Caco-2 (cell line): ENCODE data around the gene CLEC16A. TPM values are rescaled to one million over a fixed set of nuclear protein-coding genes. Genes with fewer than 3 reads are reported as not detected.

Experiments
- BruUV-seq: library from RNA; stranded (reverse); fragments of 400-500 nt; replicated peaks from 2 replicates; lab custom pipeline; 2021; lab: Mats Ljungman, UMichigan
- CTCF ChIA-PET: fragments of 300-600 bp; sonication (Branson Sonifier 250); formaldehyde crosslinking; loops from one replicate; lab custom pipeline; 2022; ENCODE audit warnings: antibody characterized with exemption; lab: Charles Lee
- POLR2A ChIA-PET: fragments of 300-600 bp; sonication (Branson Sonifier 250); formaldehyde crosslinking; loops from one replicate; lab custom pipeline; 2022; ENCODE audit warnings: antibody characterized with exemption; lab: Charles Lee
- DNase-seq, 2 experiments: peaks; one replicate each; pipeline versions ENCODE4 v3.0.0 to v3.0.0-alpha.2; 2020 to 2022
- H3K27me3 ChIP-seq: replicated peaks from 2 replicates; pipeline ENCODE4 v1.6.0; 2011; ENCODE audit warnings: low read length; ENCODE audit not compliant: control insufficient read depth, insufficient read depth
- H3K36me3 ChIP-seq: 2 replicates; pipeline ENCODE4 v1.5.1; 2011; ENCODE audit warnings: low read length; ENCODE audit not compliant: control insufficient read depth, insufficient read depth
- H3K4me1 ChIP-seq: fragments of 250-450 bp; sonication (Bioruptor Pico); 2 replicates; pipeline ENCODE4 v1.5.1; 2020; ENCODE audit warnings: mild to moderate bottlenecking
- H3K4me3 ChIP-seq: 2 replicates; pipeline ENCODE4 v1.5.1; 2011; ENCODE audit warnings: low read depth, mild to moderate bottlenecking, control low read depth, low read length
- H3K9me3 ChIP-seq: fragments of 250-450 bp; sonication (Bioruptor Pico); 2 replicates; pipeline ENCODE4 v1.5.1; 2020; ENCODE audit warnings: mild to moderate bottlenecking, moderate library complexity
- H3K27ac Mint-ChIP-seq: one replicate; pipeline ENCODE4 v1.8.0; 2022; ENCODE audit warnings: mixed read lengths; ENCODE audit not compliant: unreplicated experiment
- H3K27me3 Mint-ChIP-seq: one replicate; pipeline ENCODE4 v1.8.0; 2022; ENCODE audit warnings: mixed read lengths; ENCODE audit not compliant: insufficient read depth, unreplicated experiment
- H3K36me3 Mint-ChIP-seq: one replicate; pipeline ENCODE4 v1.8.0; 2022; ENCODE audit warnings: mild to moderate bottlenecking, mixed read lengths; ENCODE audit not compliant: insufficient read depth, unreplicated experiment
- H3K4me1 Mint-ChIP-seq: one replicate; pipeline ENCODE4 v1.8.0; 2022; ENCODE audit warnings: low read depth, mixed read lengths; ENCODE audit not compliant: unreplicated experiment
- H3K4me3 Mint-ChIP-seq: one replicate; pipeline ENCODE4 v1.8.0; 2022; ENCODE audit warnings: mild to moderate bottlenecking, moderate library complexity, mixed read lengths; ENCODE audit not compliant: unreplicated experiment
- H3K9me3 Mint-ChIP-seq: one replicate; pipeline ENCODE4 v1.8.0; 2022; ENCODE audit warnings: mixed read lengths; ENCODE audit not compliant: unreplicated experiment
- intact Hi-C: fragments of 100-400 bp; cut with micrococcal nuclease; formaldehyde crosslinking; loops from one replicate; pipeline ENCODE4 v1.10.0; 2022; ENCODE audit not compliant: unreplicated experiment
- total RNA-seq: library from RNA; stranded (reverse); gene quantifications from 2 replicates; pipeline ENCODE4 v1.2.3, GENCODE V29; 2022
- TF ChIP-seq, protein P1 (sequence below), 2 experiments: fragments of 200-600 bp in 1 of 2; IDR thresholded peaks; 1 replicate in 1 of 2; 2 replicates in 1 of 2; pipeline versions ENCODE4 v1.5.1 to v1.8.0; 2011 to 2022; ENCODE audit warnings: antibody characterized with exemption in 1 of 2, control low read depth in 1 of 2, inconsistent platforms in 1 of 2, low read depth in 1 of 2, low read length in 1 of 2, mild to moderate bottlenecking in 1 of 2, moderate library complexity in 1 of 2; ENCODE audit not compliant: insufficient read depth in 1 of 2, severe bottlenecking in 1 of 2, unreplicated experiment in 1 of 2

Gene CLEC16A
- total RNA-seq, 1 experiment from 2014 or later = 27.0 TPM

DNA sequence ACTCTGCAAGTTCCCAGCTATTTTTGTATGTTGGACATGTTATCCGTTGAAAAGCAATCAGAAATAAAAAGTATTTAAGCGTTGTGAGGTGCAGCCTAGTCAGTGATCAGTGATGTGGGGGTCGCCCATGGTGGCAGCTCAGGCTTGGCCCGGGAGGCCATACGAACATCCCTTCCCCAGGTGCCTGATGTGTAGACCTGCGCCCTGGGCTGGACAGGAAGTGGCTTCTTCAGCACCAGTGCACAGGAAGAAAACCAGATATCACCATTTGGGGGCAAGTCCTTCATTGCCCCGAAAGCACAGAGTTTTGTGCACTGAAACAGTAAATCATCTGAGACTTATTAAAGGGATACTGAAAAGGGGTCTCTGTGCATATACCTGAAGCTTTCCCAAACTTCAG lies 212.8 kb downstream of the CLEC16A start:
- Mint-ChIP-seq H3K36me3 (no peaks in the 10 kb centered on the region), H3K9me3 (no peaks in the 10 kb centered on the region), H3K27ac (no peak overlapping the region), H3K27me3 (no peaks in the 10 kb centered on the region), H3K4me3 (no peak overlapping the region), H3K4me1 (no peaks in the 10 kb centered on the region)
- TF ChIP-seq, protein P1, sequence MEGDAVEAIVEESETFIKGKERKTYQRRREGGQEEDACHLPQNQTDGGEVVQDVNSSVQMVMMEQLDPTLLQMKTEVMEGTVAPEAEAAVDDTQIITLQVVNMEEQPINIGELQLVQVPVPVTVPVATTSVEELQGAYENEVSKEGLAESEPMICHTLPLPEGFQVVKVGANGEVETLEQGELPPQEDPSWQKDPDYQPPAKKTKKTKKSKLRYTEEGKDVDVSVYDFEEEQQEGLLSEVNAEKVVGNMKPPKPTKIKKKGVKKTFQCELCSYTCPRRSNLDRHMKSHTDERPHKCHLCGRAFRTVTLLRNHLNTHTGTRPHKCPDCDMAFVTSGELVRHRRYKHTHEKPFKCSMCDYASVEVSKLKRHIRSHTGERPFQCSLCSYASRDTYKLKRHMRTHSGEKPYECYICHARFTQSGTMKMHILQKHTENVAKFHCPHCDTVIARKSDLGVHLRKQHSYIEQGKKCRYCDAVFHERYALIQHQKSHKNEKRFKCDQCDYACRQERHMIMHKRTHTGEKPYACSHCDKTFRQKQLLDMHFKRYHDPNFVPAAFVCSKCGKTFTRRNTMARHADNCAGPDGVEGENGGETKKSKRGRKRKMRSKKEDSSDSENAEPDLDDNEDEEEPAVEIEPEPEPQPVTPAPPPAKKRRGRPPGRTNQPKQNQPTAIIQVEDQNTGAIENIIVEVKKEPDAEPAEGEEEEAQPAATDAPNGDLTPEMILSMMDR (IDR thresholded peaks at IDR 0.05; ENCODE audit: insufficient read depth in 1 of 2, low read depth in 1 of 2, low read length in 1 of 2, severe bottlenecking in 1 of 2, unreplicated experiment in 1 of 2) = no peak
- H3K36me3 ChIP-seq = no peaks in the 10 kb centered on the region
- BruUV-seq = no TSS peak
- intact Hi-C loops = no loop called here
- H3K27me3 ChIP-seq = no peaks in the 10 kb centered on the region
- CTCF ChIA-PET = no interaction called here
- H3K4me3 ChIP-seq = no peak overlapping the region
- no peaks in the 10 kb centered on the region for H3K4me1 ChIP-seq
- POLR2A ChIA-PET = no interaction called here
- DNase-seq = no peak
- H3K9me3 ChIP-seq = no peaks in the 10 kb centered on the region

DNA sequence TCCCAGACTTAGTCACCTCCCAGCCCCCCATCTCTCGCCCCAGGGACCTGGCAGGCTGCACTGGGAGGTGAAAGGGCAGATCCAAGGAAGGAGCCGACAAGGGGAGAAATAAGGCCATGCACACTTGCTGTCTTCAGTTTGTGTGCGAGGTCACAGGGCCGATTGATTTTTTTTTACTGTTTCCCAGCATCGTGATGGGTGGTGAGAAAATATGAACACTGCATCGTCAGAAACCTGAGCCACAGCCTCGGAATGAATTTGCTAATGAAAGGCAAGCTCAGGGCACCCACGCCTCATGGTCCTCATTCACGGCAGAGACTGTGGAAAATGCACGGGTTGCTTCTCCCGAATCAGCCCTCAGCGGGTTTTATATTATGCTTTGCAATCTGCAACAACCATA lies 213.7 kb downstream of the CLEC16A start:
- no peak for DNase-seq
- H3K4me3 ChIP-seq = no peak overlapping the region
- H3K27me3 Mint-ChIP-seq = no peaks in the 10 kb centered on the region
- ChIA-PET CTCF (no interaction called here), POLR2A (no interaction called here)
- TF ChIP-seq, protein P1 (IDR thresholded peaks at IDR 0.05; ENCODE audit: insufficient read depth in 1 of 2, low read depth in 1 of 2, low read length in 1 of 2, severe bottlenecking in 1 of 2, unreplicated experiment in 1 of 2) = no peak
- BruUV-seq = no TSS peak
- H3K9me3 ChIP-seq = no peaks in the 10 kb centered on the region
- H3K27me3 ChIP-seq = no peaks in the 10 kb centered on the region
- H3K4me1 ChIP-seq = no peaks in the 10 kb centered on the region
- no peaks in the 10 kb centered on the region for H3K4me1 Mint-ChIP-seq
- H3K36me3 Mint-ChIP-seq = no peaks in the 10 kb centered on the region
- no peaks in the 10 kb centered on the region for H3K9me3 Mint-ChIP-seq
- intact Hi-C loops = no loop called here
- no peaks in the 10 kb centered on the region for H3K36me3 ChIP-seq
- H3K27ac Mint-ChIP-seq = no peak overlapping the region
- no peak overlapping the region for H3K4me3 Mint-ChIP-seq

DNA sequence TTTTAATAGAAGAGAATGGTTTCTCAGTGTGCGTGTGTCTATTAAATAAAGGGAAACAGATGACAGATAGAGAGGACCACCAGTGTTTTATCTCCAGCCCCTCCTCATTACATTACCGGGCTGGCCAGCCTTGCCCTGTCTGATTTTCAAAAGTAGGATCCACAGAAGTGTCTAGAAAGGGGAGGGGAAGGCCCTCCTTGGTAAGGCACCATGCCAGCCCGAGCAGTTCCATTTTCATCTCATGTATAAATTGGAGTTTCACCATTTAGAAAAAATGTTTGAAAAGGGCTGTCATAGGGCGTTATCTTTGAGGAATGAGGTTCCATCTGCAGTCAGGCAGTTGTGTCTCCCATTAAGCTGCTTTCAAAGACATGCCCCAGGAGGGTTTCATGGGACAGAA lies 214.9 kb downstream of the CLEC16A start:
- POLR2A ChIA-PET = no interaction called here
- DNase-seq = no peak
- H3K4me3 Mint-ChIP-seq = no peak overlapping the region
- H3K36me3 ChIP-seq = no peaks in the 10 kb centered on the region
- intact Hi-C loops = no loop called here
- H3K27ac Mint-ChIP-seq = no peak overlapping the region
- CTCF ChIA-PET = interaction anchor here (0.6 kb wide), 1 partner anchor 32 kb away, joined by 3 read pairs; no protein-coding TSS in a partner anchor
- no peaks in the 10 kb centered on the region for H3K9me3 ChIP-seq
- no TSS peak for BruUV-seq
- H3K27me3 Mint-ChIP-seq = no peaks in the 10 kb centered on the region
- TF ChIP-seq, protein P1 (IDR thresholded peaks at IDR 0.05; ENCODE audit: insufficient read depth in 1 of 2, low read depth in 1 of 2, low read length in 1 of 2, severe bottlenecking in 1 of 2, unreplicated experiment in 1 of 2) = no peak
- no peaks in the 10 kb centered on the region for H3K36me3 Mint-ChIP-seq
- no peaks in the 10 kb centered on the region for H3K9me3 Mint-ChIP-seq
- H3K4me1 Mint-ChIP-seq = no peaks in the 10 kb centered on the region
- H3K4me3 ChIP-seq = no peak overlapping the region
- no peaks in the 10 kb centered on the region for H3K4me1 ChIP-seq
- H3K27me3 ChIP-seq = no peaks in the 10 kb centered on the region
